ENCODE results near the gene DDIT4L.

DNA sequence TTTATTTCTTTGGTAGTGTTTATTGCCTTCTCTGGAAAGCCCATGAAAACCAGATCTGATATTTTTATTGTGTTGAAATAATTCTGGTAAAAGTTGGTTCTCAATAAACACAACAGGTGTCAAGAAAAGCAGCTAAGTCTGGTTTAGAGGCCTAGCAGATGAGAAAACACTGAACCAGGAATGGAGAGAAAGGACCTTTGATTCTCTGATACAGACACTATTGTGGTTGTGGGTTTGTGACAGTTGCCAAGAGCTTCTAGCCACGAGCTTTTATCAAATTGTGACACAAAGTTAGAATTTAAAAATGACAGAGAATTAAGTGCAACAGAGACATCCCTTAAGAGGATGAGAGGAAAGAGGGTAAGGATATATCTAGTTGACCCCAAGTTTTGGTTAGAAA is 42.6 kb downstream of the DDIT4L start:
- TF ChIP-seq, protein P1, sequence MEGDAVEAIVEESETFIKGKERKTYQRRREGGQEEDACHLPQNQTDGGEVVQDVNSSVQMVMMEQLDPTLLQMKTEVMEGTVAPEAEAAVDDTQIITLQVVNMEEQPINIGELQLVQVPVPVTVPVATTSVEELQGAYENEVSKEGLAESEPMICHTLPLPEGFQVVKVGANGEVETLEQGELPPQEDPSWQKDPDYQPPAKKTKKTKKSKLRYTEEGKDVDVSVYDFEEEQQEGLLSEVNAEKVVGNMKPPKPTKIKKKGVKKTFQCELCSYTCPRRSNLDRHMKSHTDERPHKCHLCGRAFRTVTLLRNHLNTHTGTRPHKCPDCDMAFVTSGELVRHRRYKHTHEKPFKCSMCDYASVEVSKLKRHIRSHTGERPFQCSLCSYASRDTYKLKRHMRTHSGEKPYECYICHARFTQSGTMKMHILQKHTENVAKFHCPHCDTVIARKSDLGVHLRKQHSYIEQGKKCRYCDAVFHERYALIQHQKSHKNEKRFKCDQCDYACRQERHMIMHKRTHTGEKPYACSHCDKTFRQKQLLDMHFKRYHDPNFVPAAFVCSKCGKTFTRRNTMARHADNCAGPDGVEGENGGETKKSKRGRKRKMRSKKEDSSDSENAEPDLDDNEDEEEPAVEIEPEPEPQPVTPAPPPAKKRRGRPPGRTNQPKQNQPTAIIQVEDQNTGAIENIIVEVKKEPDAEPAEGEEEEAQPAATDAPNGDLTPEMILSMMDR (IDR thresholded peaks at IDR 0.05 in 4 of 5, conservative IDR thresholded peaks at IDR 0.05 in 1 of 5): no peak
- no peak for TF ChIP-seq POLR2A (IDR thresholded peaks at IDR 0.05)
